IMR-90 (cell line): ENCODE measurements around the gene WARS2. TPM values are rescaled to one million over a fixed set of nuclear protein-coding genes. Genes with fewer than 3 reads are reported as not detected.

Source experiments
- ATAC-seq: fragments of 200-7000 bp; cut with Tn5 transposase; 2 replicates; pipeline ENCODE4 v1.9.1; 2020; ENCODE audit warnings: low read depth, mild to moderate bottlenecking, moderate library complexity
- BruUV-seq: library from RNA; stranded (reverse); fragments of 400-500 nt; replicated peaks from 2 replicates; lab custom pipeline; 2021; lab: Mats Ljungman, UMichigan
- CTCF ChIA-PET: fragments of 300-600 bp; formaldehyde crosslinking; extraction: SDS; loops from one replicate; lab custom pipeline; 2021; ENCODE audit warnings: antibody characterized with exemption; lab: Yijun Ruan, JAX
- POLR2A ChIA-PET: fragments of 300-600 bp; sonication (Branson Sonifier 250); formaldehyde crosslinking; loops from one replicate; lab custom pipeline; 2022; ENCODE audit warnings: antibody characterized with exemption; ENCODE audit not compliant: unreplicated experiment; lab: Charles Lee
- DNase-seq: peaks from one replicate; pipeline ENCODE4 v3.0.0; 2013
- H2AFZ ChIP-seq: replicated peaks from 2 replicates; pipeline ENCODE3; 2013; ENCODE audit warnings: low read length, mild to moderate bottlenecking; ENCODE audit not compliant: poor library complexity
- H2AK5ac ChIP-seq: 2 replicates; pipeline ENCODE4 v1.6.1; 2013; ENCODE audit warnings: low read depth, low read length, inconsistent platforms
- H2AK9ac ChIP-seq: replicated peaks from 2 replicates; pipeline ENCODE3; 2013; ENCODE audit warnings: mild to moderate bottlenecking, low read depth, low read length, moderate library complexity; ENCODE audit not compliant: poor library complexity
- H2BK120ac ChIP-seq: 2 replicates; pipeline ENCODE4 v1.6.1; 2013; ENCODE audit warnings: low read depth, low read length, inconsistent platforms
- H2BK15ac ChIP-seq: 3 replicates; pipeline ENCODE4 v1.6.1; 2013; ENCODE audit warnings: low read depth, low read length, inconsistent platforms
- H2BK20ac ChIP-seq: 2 replicates; pipeline ENCODE4 v1.6.1; 2013; ENCODE audit warnings: low read depth, mild to moderate bottlenecking, inconsistent platforms, low read length, moderate library complexity
- H2BK5ac ChIP-seq: 2 replicates; pipeline ENCODE4 v1.6.1; 2013; ENCODE audit warnings: mild to moderate bottlenecking, low read depth, low read length, inconsistent platforms; ENCODE audit not compliant: poor library complexity, severe bottlenecking
- H3K14ac ChIP-seq: replicated peaks from 2 replicates; pipeline ENCODE4 v1.6.1; 2013; ENCODE audit warnings: low read depth, low read length, inconsistent platforms
- H3K18ac ChIP-seq: 2 replicates; pipeline ENCODE4 v1.6.1; 2013; ENCODE audit warnings: low read depth, low read length, control low read depth
- H3K23ac ChIP-seq: 2 replicates; pipeline ENCODE4 v1.6.1; 2013; ENCODE audit warnings: low read depth, low read length, inconsistent platforms
- H3K27ac ChIP-seq: 2 replicates; pipeline ENCODE4 v1.5.1; 2013; ENCODE audit warnings: mild to moderate bottlenecking, control low read depth, low read length; ENCODE audit not compliant: insufficient read depth
- H3K27me3 ChIP-seq: 2 replicates; pipeline ENCODE4 v1.6.1; 2013; ENCODE audit warnings: low read length; ENCODE audit not compliant: control insufficient read depth, insufficient read depth
- H3K36me3 ChIP-seq: 2 replicates; pipeline ENCODE4 v1.6.1; 2013; ENCODE audit warnings: low read length, mixed read lengths; ENCODE audit not compliant: control insufficient read depth, insufficient read depth
- H3K4ac ChIP-seq: 2 replicates; pipeline ENCODE4 v1.6.1; 2013; ENCODE audit warnings: low read depth, low read length, inconsistent platforms
- H3K4me1 ChIP-seq: 2 replicates; pipeline ENCODE4 v1.6.1; 2013; ENCODE audit warnings: low read length, mixed read lengths; ENCODE audit not compliant: control insufficient read depth, insufficient read depth
- H3K4me2 ChIP-seq: 2 replicates; pipeline ENCODE4 v1.6.1; 2013; ENCODE audit warnings: low read depth, mild to moderate bottlenecking, control low read depth, low read length, moderate library complexity
- H3K4me3 ChIP-seq: 2 replicates; pipeline ENCODE4 v1.5.1; 2013; ENCODE audit warnings: low read depth, mild to moderate bottlenecking, control low read depth, low read length, moderate library complexity; ENCODE audit not compliant: insufficient read depth
- H3K56ac ChIP-seq: 2 replicates; pipeline ENCODE4 v1.6.1; 2013; ENCODE audit warnings: low read length, inconsistent platforms; ENCODE audit not compliant: insufficient read depth; ENCODE audit errors: extremely low read depth
- H3K79me1 ChIP-seq, 2 experiments: 2 replicates each; pipeline ENCODE4 v1.6.1; 2013; ENCODE audit warnings: low read length in 2 of 2, inconsistent platforms in 1 of 2, low read depth in 1 of 2
- H3K9ac ChIP-seq: 2 replicates; pipeline ENCODE4 v1.6.1; 2013; ENCODE audit warnings: low read depth, low read length, control low read depth
- H3K9me1 ChIP-seq: 2 replicates; pipeline ENCODE4 v1.6.1; 2013; ENCODE audit warnings: low read length, inconsistent platforms; ENCODE audit not compliant: insufficient read depth
- H3K9me3 ChIP-seq: 2 replicates; pipeline ENCODE4 v1.6.1; 2013; ENCODE audit warnings: low read length; ENCODE audit not compliant: control insufficient read depth, insufficient read depth
- H4K20me1 ChIP-seq: 2 replicates; pipeline ENCODE4 v1.6.1; 2013; ENCODE audit warnings: low read length, inconsistent platforms; ENCODE audit not compliant: insufficient read depth
- H4K5ac ChIP-seq: 2 replicates; pipeline ENCODE4 v1.6.1; 2013; ENCODE audit warnings: mild to moderate bottlenecking, low read depth, low read length, control low read depth
- H4K8ac ChIP-seq, 2 experiments: 2 replicates each; pipeline ENCODE4 v1.6.1; 2013; ENCODE audit warnings: low read depth in 2 of 2, low read length in 2 of 2, control low read depth in 1 of 2, inconsistent platforms in 1 of 2
- H4K91ac ChIP-seq: 2 replicates; pipeline ENCODE4 v1.6.1; 2013; ENCODE audit warnings: low read depth, low read length, inconsistent platforms; ENCODE audit not compliant: insufficient read depth
- CEBPB ChIP-seq: IDR thresholded peaks from 2 replicates; pipeline ENCODE4 v1.6.1; 2012; ENCODE audit warnings: low read depth, low read length, improper control_type of control experiment
- CHD1 ChIP-seq: IDR thresholded peaks from 2 replicates; pipeline ENCODE4 v1.6.1; 2012; ENCODE audit warnings: low read depth, low read length, improper control_type of control experiment
- FOS ChIP-seq: fragments of 150-350 bp; IDR thresholded peaks from 2 replicates; pipeline ENCODE4 v1.6.1; 2016; ENCODE audit warnings: low read depth, low read length
- MAFK ChIP-seq: IDR thresholded peaks from 2 replicates; pipeline ENCODE4 v1.6.1; 2012; ENCODE audit warnings: low read depth, low read length, improper control_type of control experiment
- MAZ ChIP-seq: IDR thresholded peaks from 2 replicates; pipeline ENCODE4 v1.6.1; 2012; ENCODE audit warnings: low read depth, mild to moderate bottlenecking, low read length, improper control_type of control experiment, moderate library complexity, borderline replicate concordance
- RAD21 ChIP-seq: IDR thresholded peaks from 2 replicates; pipeline ENCODE4 v1.6.1; 2012; ENCODE audit warnings: low read length, improper control_type of control experiment
- RCOR1 ChIP-seq: IDR thresholded peaks from 2 replicates; pipeline ENCODE4 v1.6.1; 2012; ENCODE audit warnings: mild to moderate bottlenecking, low read length, improper control_type of control experiment; ENCODE audit not compliant: insufficient replicate concordance
- RFX5 ChIP-seq: IDR thresholded peaks from 2 replicates; pipeline ENCODE4 v1.8.0; 2012; ENCODE audit warnings: low read depth, mild to moderate bottlenecking, low read length, moderate library complexity
- SMC3 ChIP-seq: fragments of 150-350 bp; IDR thresholded peaks from 2 replicates; pipeline ENCODE4 v1.6.1; 2016; ENCODE audit warnings: low read depth, mild to moderate bottlenecking, antibody characterized with exemption, low read length, moderate library complexity
- WGBS, 2 experiments: methylation state at CpG; one replicate each; pipeline versions ENCODE4 v1.1.5 to v1.1.7; 2013; ENCODE audit warnings: missing lambda C conversion rate in 2 of 2; ENCODE audit not compliant: insufficient read length in 1 of 2; ENCODE audit errors: extremely low coverage in 2 of 2; 5-methylcytosine and 5-hydroxymethylcytosine counted together
- dilution Hi-C: fragments of 300-500 bp; cut with HindIII; formaldehyde crosslinking; loops from one replicate; pipeline ENCODE4 v1.14.3; 2018; ENCODE audit warnings: low sequenced_read_pairs; ENCODE audit not compliant: unreplicated experiment
- in situ Hi-C: fragments of 300-500 bp; cut with MboI; formaldehyde crosslinking; loops from 3 replicates; pipeline ENCODE4 v1.14.3; 2019; ENCODE audit warnings: low sequenced_read_pairs, inconsistent platforms, mixed read lengths
- intact Hi-C: fragments of 100-400 bp; cut with micrococcal nuclease; formaldehyde crosslinking; loops from 2 replicates; pipeline ENCODE4 v1.10.0; 2022
- polyA plus RNA-seq, 3 experiments: library from polyadenylated mRNA; depleted of rRNA; stranded (reverse); fragments of >200 nt; gene quantifications; 2 replicates each; pipeline ENCODE4 v1.2.3, GENCODE V29; 2012; ENCODE audit warnings: low replicate concordance in 1 of 3
- total RNA-seq: library from RNA; depleted of rRNA; stranded (reverse); fragments of >200 nt; gene quantifications from 2 replicates; pipeline ENCODE4 v1.2.3, GENCODE V29; 2012

The WARS2 gene
- total and polyA plus RNA-seq, 2 of the 4 experiments (the other 2 are of a cell fraction): 5.7 to 20.3 TPM

DNA sequence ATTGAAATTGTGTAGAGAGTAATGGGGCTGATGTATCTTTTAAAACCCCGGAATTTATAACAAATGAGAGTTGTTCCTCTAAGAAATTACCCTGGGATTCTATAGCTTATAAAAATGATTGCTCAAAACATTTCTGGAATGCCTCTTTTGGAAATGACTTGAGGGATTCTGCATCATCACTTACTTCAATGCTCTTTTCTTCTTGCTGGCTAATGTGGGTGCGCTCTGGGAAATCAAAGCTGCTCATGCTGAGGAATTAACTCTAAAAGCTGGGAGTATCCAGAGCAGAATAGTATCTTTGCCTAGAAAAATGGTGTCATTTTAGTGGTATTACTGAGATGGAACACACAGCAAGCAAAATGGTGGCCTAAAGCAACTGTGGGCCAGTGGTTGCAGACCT, 129.3 kb downstream of the WARS2 start:
- H3K4me1 ChIP-seq: no peaks in the 10 kb centered on the region; the same call in 1 of the 2 replicates
- no peak overlapping the region for H3K4ac ChIP-seq
- H3K56ac ChIP-seq: no peak overlapping the region
- DNase-seq (no peak), ATAC-seq (no peak)
- H3K9ac ChIP-seq: no peak overlapping the region
- peaks cover 37% of the 10 kb centered on the region for H3K27me3 ChIP-seq
- no peak overlapping the region for H3K4me3 ChIP-seq
- in situ Hi-C loops (no loop called here), dilution Hi-C loops (no loop called here), intact Hi-C loops (no loop called here)
- H3K18ac ChIP-seq: no peak overlapping the region
- no peak overlapping the region for H4K5ac ChIP-seq
- no peak overlapping the region for H4K8ac ChIP-seq
- no peaks in the 10 kb centered on the region for H3K9me1 ChIP-seq
- no CpG with 5 or more reads among the region's 2 CpGs for WGBS, 2 experiments
- H3K36me3 ChIP-seq: no peaks in the 10 kb centered on the region
- no TSS peak for BruUV-seq
- no peak overlapping the region for H2AK5ac ChIP-seq
- no peak overlapping the region for H3K23ac ChIP-seq
- ChIA-PET POLR2A (no interaction called here), CTCF (no interaction called here)
- no peak overlapping the region for H4K91ac ChIP-seq
- no peak overlapping the region for H2BK20ac ChIP-seq
- TF ChIP-seq CEBPB (no peak), SMC3 (no peak), RCOR1 (no peak), CHD1 (no peak), MAZ (no peak), FOS (no peak), RAD21 (no peak), MAFK (no peak), RFX5 (no peak)
- H2AK9ac ChIP-seq: no peak overlapping the region
- H3K4me2 ChIP-seq: no peak overlapping the region
- H2BK5ac ChIP-seq: no peak overlapping the region
- H3K14ac ChIP-seq: no peak overlapping the region
- no peak overlapping the region for H2AFZ ChIP-seq
- H2BK15ac ChIP-seq: no peak overlapping the region
- peaks cover 10% of the 10 kb centered on the region for H3K9me3 ChIP-seq
- H4K20me1 ChIP-seq: no peaks in the 10 kb centered on the region
- H3K27ac ChIP-seq: no peak overlapping the region
- H2BK120ac ChIP-seq: no peak overlapping the region
- H3K79me1 ChIP-seq: no peaks in the 10 kb centered on the region
